Neural cell (in vitro differentiated cells): Measurements from ENCODE around the gene SERPINB8. TPM values are rescaled to one million over a fixed set of nuclear protein-coding genes. Genes with fewer than 3 reads are reported as not detected.

Experiments used
- H2AFZ ChIP-seq: fragments of 200-600, 300-800 bp; sonication (generic), shearing (Covaris generic); 2 replicates; pipeline ENCODE4 v1.6.0; 2014; ENCODE audit warnings: low read depth, mild to moderate bottlenecking, antibody characterized with exemption, low read length, moderate library complexity
- H3F3A ChIP-seq: fragments of 200-600 bp; shearing (Covaris generic); 2 replicates; pipeline ENCODE4 v1.6.1; 2016; ENCODE audit warnings: mild to moderate bottlenecking, moderate library complexity, mixed read lengths, antibody characterized with exemption, low read length; ENCODE audit not compliant: insufficient read depth, poor library complexity, severe bottlenecking
- H3K27ac ChIP-seq: fragments of 200-600, 300-800 bp; sonication (generic), shearing (Covaris generic); 2 replicates; pipeline ENCODE4 v1.5.1; 2014; ENCODE audit warnings: mild to moderate bottlenecking, low read length, moderate library complexity
- H3K27me3 ChIP-seq: fragments of 300-800, 200-600 bp; sonication (generic), shearing (Covaris generic); 2 replicates; pipeline ENCODE4 v1.6.0; 2014; ENCODE audit warnings: mild to moderate bottlenecking, low read depth, low read length, moderate library complexity; ENCODE audit not compliant: insufficient read depth
- H3K36me3 ChIP-seq: fragments of 300-800, 200-600 bp; sonication (generic), shearing (Covaris generic); 2 replicates; pipeline ENCODE4 v1.5.1; 2014; ENCODE audit warnings: mild to moderate bottlenecking, antibody characterized with exemption, low read length, moderate library complexity; ENCODE audit not compliant: insufficient read depth
- H3K4me2 ChIP-seq: fragments of 300-800, 200-600 bp; sonication (generic), shearing (Covaris generic); 2 replicates; pipeline ENCODE4 v1.6.0; 2014; ENCODE audit warnings: mild to moderate bottlenecking, low read length
- H3K4me3 ChIP-seq: fragments of 300-800, 200-600 bp; sonication (generic), shearing (Covaris generic); 2 replicates; pipeline ENCODE4 v1.5.1; 2014; ENCODE audit warnings: mild to moderate bottlenecking, low read length, moderate library complexity
- H3K79me2 ChIP-seq: fragments of 200-600 bp; shearing (Covaris generic); replicated peaks from 2 replicates; pipeline ENCODE4 v1.6.0; 2014; ENCODE audit warnings: mild to moderate bottlenecking, low read length, moderate library complexity; ENCODE audit not compliant: insufficient read depth
- H3K9ac ChIP-seq: fragments of 300-800, 200-600 bp; sonication (generic), shearing (Covaris generic); 2 replicates; pipeline ENCODE4 v1.6.1; 2016; ENCODE audit warnings: mild to moderate bottlenecking, low read length, mixed read lengths
- H3K9me2 ChIP-seq: fragments of 200-600 bp; shearing (Covaris generic); 2 replicates; pipeline ENCODE4 v1.6.1; 2016; ENCODE audit warnings: mild to moderate bottlenecking, low read length, mixed read lengths; ENCODE audit not compliant: insufficient read depth
- H3K9me3 ChIP-seq: fragments of 200-600, 300-800 bp; sonication (generic), shearing (Covaris generic); 2 replicates; pipeline ENCODE4 v1.6.1; 2016; ENCODE audit warnings: mild to moderate bottlenecking, mixed run types, low read length, moderate library complexity, mixed read lengths
- H4K20me1 ChIP-seq: fragments of 200-600 bp; shearing (Covaris generic); 2 replicates; pipeline ENCODE4 v1.6.1; 2016; ENCODE audit warnings: mild to moderate bottlenecking, mixed run types; ENCODE audit not compliant: insufficient read depth
- EP300 ChIP-seq: fragments of 450-650 bp; conservative IDR thresholded peaks from 2 replicates; pipeline ENCODE4 v1.6.1; 2014; ENCODE audit warnings: antibody characterized with exemption, mild to moderate bottlenecking, moderate library complexity; ENCODE audit not compliant: poor library complexity, severe bottlenecking
- EZH2 ChIP-seq: fragments of 200-600, 300-800 bp; shearing (Covaris generic), sonication (generic); IDR thresholded peaks from 2 replicates; pipeline ENCODE4 v1.6.1; 2014; ENCODE audit warnings: antibody characterized with exemption, low read length, borderline replicate concordance, mild to moderate bottlenecking; ENCODE audit not compliant: insufficient read depth, poor library complexity, severe bottlenecking
- MXI1 ChIP-seq: fragments of 450-650 bp; conservative IDR thresholded peaks from 2 replicates; pipeline ENCODE4 v1.6.1; 2014; ENCODE audit warnings: antibody characterized with exemption, mild to moderate bottlenecking; ENCODE audit not compliant: poor library complexity, severe bottlenecking
- POLR2AphosphoS5 ChIP-seq: IDR thresholded peaks from 2 replicates; pipeline ENCODE4 v1.6.1; 2012
- RAD21 ChIP-seq: fragments of 450-650 bp; conservative IDR thresholded peaks from 2 replicates; pipeline ENCODE4 v1.6.1; 2014; ENCODE audit warnings: antibody characterized with exemption, mild to moderate bottlenecking, moderate library complexity
- SMC3 ChIP-seq: fragments of 450-650 bp; conservative IDR thresholded peaks from 2 replicates; pipeline ENCODE4 v1.6.1; 2014; ENCODE audit warnings: antibody characterized with exemption, mild to moderate bottlenecking, moderate library complexity; ENCODE audit not compliant: poor library complexity
- TAF1 ChIP-seq: IDR thresholded peaks from 2 replicates; pipeline ENCODE4 v1.6.1; 2012; ENCODE audit warnings: low read depth
- polyA plus RNA-seq: library from polyadenylated mRNA; depleted of rRNA; stranded (reverse); fragments of >200 nt; gene quantifications from 2 replicates; pipeline ENCODE4 v1.2.3, GENCODE V29; 2014
- TF ChIP-seq, protein P1 (sequence below): fragments of 450-650 bp; IDR thresholded peaks from 2 replicates; pipeline ENCODE4 v1.5.1; 2014; ENCODE audit warnings: antibody characterized with exemption, mild to moderate bottlenecking, moderate library complexity; ENCODE audit not compliant: poor library complexity, severe bottlenecking
- TF ChIP-seq, protein P2 (sequence below): IDR thresholded peaks from 2 replicates; pipeline ENCODE4 v1.6.1; 2012; ENCODE audit warnings: borderline replicate concordance

SERPINB8 gene
- polyA plus RNA-seq, 1 donor from 2014 or later, result 2.0 TPM

DNA sequence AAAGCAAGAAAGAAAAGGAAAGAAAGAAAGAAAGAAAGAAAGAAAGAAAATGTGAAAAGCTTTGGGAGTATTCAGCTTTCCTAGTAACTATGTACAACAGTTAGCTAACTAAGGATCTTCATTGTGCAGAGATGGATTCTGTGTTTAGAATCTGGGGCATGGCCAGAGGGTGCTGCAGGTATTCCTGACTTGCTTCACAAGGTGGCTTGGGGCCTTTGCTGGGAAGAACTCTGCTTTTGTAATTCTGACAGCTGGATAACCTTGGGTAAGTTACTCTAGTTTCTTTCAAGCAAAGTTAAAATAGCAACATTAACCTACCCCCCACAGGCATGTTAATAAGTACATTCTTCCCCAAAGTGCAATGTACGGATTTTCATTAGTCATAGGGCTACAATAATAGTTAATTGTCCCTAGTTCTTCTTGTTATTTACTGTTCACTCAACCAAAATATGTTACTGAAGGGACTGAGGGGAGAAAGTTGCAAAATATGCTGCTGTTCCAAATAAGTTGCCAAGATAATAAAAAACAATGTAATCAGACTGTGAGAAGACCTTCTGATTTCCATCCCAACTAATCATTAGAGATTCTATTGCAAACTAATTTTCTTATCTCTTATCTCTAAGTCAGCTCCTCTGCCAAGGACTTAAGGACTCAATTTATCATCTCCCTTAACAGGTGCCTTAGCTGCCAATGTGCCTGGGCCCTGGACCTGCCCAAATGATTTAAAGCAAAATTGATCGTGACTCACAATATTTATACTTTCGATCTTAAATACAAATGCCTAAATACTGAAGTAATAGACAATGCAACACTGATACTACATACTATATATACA lies 50.3 kb downstream of the SERPINB8 start:
- H3K79me2 ChIP-seq, result no peaks in the 10 kb centered on the region
- H3K27me3 ChIP-seq, result no peaks in the 10 kb centered on the region
- no peaks in the 10 kb centered on the region for H3K9me2 ChIP-seq
- no peak for TF ChIP-seq POLR2AphosphoS5
- TF ChIP-seq RAD21, result no peak
- no peak for TF ChIP-seq EP300
- no peak for TF ChIP-seq SMC3
- TF ChIP-seq, protein P1, sequence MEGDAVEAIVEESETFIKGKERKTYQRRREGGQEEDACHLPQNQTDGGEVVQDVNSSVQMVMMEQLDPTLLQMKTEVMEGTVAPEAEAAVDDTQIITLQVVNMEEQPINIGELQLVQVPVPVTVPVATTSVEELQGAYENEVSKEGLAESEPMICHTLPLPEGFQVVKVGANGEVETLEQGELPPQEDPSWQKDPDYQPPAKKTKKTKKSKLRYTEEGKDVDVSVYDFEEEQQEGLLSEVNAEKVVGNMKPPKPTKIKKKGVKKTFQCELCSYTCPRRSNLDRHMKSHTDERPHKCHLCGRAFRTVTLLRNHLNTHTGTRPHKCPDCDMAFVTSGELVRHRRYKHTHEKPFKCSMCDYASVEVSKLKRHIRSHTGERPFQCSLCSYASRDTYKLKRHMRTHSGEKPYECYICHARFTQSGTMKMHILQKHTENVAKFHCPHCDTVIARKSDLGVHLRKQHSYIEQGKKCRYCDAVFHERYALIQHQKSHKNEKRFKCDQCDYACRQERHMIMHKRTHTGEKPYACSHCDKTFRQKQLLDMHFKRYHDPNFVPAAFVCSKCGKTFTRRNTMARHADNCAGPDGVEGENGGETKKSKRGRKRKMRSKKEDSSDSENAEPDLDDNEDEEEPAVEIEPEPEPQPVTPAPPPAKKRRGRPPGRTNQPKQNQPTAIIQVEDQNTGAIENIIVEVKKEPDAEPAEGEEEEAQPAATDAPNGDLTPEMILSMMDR, result no peak
- no peak for TF ChIP-seq EZH2
- TF ChIP-seq, protein P2, sequence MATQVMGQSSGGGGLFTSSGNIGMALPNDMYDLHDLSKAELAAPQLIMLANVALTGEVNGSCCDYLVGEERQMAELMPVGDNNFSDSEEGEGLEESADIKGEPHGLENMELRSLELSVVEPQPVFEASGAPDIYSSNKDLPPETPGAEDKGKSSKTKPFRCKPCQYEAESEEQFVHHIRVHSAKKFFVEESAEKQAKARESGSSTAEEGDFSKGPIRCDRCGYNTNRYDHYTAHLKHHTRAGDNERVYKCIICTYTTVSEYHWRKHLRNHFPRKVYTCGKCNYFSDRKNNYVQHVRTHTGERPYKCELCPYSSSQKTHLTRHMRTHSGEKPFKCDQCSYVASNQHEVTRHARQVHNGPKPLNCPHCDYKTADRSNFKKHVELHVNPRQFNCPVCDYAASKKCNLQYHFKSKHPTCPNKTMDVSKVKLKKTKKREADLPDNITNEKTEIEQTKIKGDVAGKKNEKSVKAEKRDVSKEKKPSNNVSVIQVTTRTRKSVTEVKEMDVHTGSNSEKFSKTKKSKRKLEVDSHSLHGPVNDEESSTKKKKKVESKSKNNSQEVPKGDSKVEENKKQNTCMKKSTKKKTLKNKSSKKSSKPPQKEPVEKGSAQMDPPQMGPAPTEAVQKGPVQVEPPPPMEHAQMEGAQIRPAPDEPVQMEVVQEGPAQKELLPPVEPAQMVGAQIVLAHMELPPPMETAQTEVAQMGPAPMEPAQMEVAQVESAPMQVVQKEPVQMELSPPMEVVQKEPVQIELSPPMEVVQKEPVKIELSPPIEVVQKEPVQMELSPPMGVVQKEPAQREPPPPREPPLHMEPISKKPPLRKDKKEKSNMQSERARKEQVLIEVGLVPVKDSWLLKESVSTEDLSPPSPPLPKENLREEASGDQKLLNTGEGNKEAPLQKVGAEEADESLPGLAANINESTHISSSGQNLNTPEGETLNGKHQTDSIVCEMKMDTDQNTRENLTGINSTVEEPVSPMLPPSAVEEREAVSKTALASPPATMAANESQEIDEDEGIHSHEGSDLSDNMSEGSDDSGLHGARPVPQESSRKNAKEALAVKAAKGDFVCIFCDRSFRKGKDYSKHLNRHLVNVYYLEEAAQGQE, result no peak
- no peak for TF ChIP-seq TAF1
- TF ChIP-seq MXI1, result no peak
- no peak overlapping the region for H3K27ac ChIP-seq
- no peaks in the 10 kb centered on the region for H3K36me3 ChIP-seq
- H4K20me1 ChIP-seq, result no peaks in the 10 kb centered on the region
- no peaks in the 10 kb centered on the region for H3F3A ChIP-seq
- H2AFZ ChIP-seq, result no peak overlapping the region
- no peak overlapping the region for H3K4me2 ChIP-seq
- no peak overlapping the region for H3K9ac ChIP-seq
- no peaks in the 10 kb centered on the region for H3K9me3 ChIP-seq
- no peak overlapping the region for H3K4me3 ChIP-seq

DNA sequence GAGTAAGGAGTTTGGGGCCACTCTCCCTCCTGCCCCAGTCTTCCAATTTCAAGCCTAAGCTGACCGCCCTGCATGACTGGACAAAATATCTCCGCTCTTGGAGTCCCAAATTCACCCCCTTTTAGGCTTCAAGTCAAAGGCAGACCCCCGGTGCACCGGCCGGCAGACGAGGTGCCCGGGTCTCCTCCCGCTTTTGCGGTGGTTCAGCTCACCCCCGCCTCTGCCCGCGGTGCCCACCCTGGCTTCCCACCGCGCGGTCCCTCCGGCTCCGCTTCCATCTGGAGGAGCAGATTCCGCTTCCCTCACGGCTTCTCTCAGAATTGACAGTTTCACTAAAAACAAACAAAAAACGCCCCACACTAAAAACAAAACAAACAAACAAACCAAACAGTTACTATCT lies 56.5 kb downstream of the SERPINB8 start:
- no peaks in the 10 kb centered on the region for H3K79me2 ChIP-seq
- H4K20me1 ChIP-seq, result no peaks in the 10 kb centered on the region
- no peaks in the 10 kb centered on the region for H3F3A ChIP-seq
- no peak overlapping the region for H2AFZ ChIP-seq
- H3K27ac ChIP-seq, result no peak overlapping the region
- H3K9ac ChIP-seq, result no peak overlapping the region
- TF ChIP-seq TAF1, result no peak
- TF ChIP-seq MXI1, result no peak
- no peak for TF ChIP-seq RAD21
- no peak for TF ChIP-seq EZH2
- TF ChIP-seq, protein P1, result no peak
- no peak for TF ChIP-seq POLR2AphosphoS5
- TF ChIP-seq EP300, result no peak
- TF ChIP-seq, protein P2, result no peak
- no peaks in the 10 kb centered on the region for H3K27me3 ChIP-seq
- no peaks in the 10 kb centered on the region for H3K9me2 ChIP-seq
- no peaks in the 10 kb centered on the region for H3K9me3 ChIP-seq
- H3K4me2 ChIP-seq, result no peak overlapping the region
- H3K4me3 ChIP-seq, result no peak overlapping the region
- no peaks in the 10 kb centered on the region for H3K36me3 ChIP-seq
